Uterus (tissue), 4 donors: ENCODE data around the gene POP5. TPM values are rescaled to one million over a fixed set of nuclear protein-coding genes. Genes with fewer than 3 reads are reported as not detected.

ENCODE experiments used
- DNase-seq, 2 donors: peaks; one replicate each; pipeline ENCODE4 v3.0.0-alpha.2; 2019 to 2020
- H3K27ac ChIP-seq, 2 donors: fragments of 200-600 bp; sonication (generic); 1 replicate in 1 of 2; 2 replicates in 1 of 2; pipeline ENCODE4 v1.5.1; 2016 to 2018
- H3K27me3 ChIP-seq, 2 donors: fragments of 200-600 bp; sonication (generic); one replicate each; pipeline ENCODE4 v1.5.1; 2018 to 2019; ENCODE audit warnings: control low read depth in 1 of 2
- H3K36me3 ChIP-seq, 2 donors: fragments of 200-600 bp; sonication (generic); one replicate each; pipeline ENCODE4 v1.5.1; 2019; ENCODE audit warnings: control low read depth in 1 of 2
- H3K4me1 ChIP-seq, 2 donors: fragments of 200-600 bp; sonication (generic); one replicate each; pipeline ENCODE4 v1.5.1; 2018 to 2019; ENCODE audit warnings: control low read depth in 1 of 2
- H3K4me3 ChIP-seq, 2 donors: fragments of 200-600 bp; sonication (generic); 1 replicate in 1 of 2; 2 replicates in 1 of 2; pipeline ENCODE4 v1.5.1; 2018 to 2019; ENCODE audit warnings: mild to moderate bottlenecking in 1 of 2
- H3K9me3 ChIP-seq, 2 donors: fragments of 200-600 bp; sonication (generic); one replicate each; pipeline ENCODE4 v1.5.1; 2019; ENCODE audit warnings: control low read depth in 1 of 2
- CTCF ChIP-seq, 4 experiments: fragments of 200-600 bp in 2 of 4; fragments of 450-650 bp in 2 of 4; sonication (generic) in 2 of 4; IDR thresholded peaks; one replicate each; pipeline ENCODE4 v1.5.1; 2016 to 2019; ENCODE audit warnings: antibody characterized with exemption in 4 of 4, mild to moderate bottlenecking in 2 of 4, moderate library complexity in 1 of 4
- POLR2A ChIP-seq, 2 donors: fragments of 450-650 bp; IDR thresholded peaks; one replicate each; pipeline ENCODE4 v1.6.1; 2016; ENCODE audit warnings: antibody characterized with exemption in 2 of 2, mild to moderate bottlenecking in 1 of 2, moderate library complexity in 1 of 2
- intact Hi-C: fragments of 100-400 bp; cut with DNase I; formaldehyde crosslinking; loops from one replicate; pipeline ENCODE4 v1.15.1; 2023; ENCODE audit warnings: low total_unique reads
- total RNA-seq, 4 donors: library from RNA; depleted of rRNA in 3 of 4; stranded (reverse); fragments of >200 nt in 3 of 4; gene quantifications; one replicate each; pipeline versions ENCODE4 v1.1.0 to v1.2.4, GENCODE V29; 2014 to 2023
- donor health status: DM: yes; HTN: yes; CAD: no.

The POP5 gene
- total RNA-seq, 4 donors from 2014 or later = 0.59 to 32.2 (median 18.0) TPM

GRCh38 chr12:120529641-120530417 lies 51.4 kb downstream of the POP5 start:
- no peak for DNase-seq
- peak overlapping the region; percentile 54 to 83 for H3K4me3 ChIP-seq
- intact Hi-C loops = no loop called here
- H3K9me3 ChIP-seq = no peaks in the 10 kb centered on the region
- H3K27me3 ChIP-seq = no peaks in the 10 kb centered on the region
- no peak for TF ChIP-seq POLR2A (IDR thresholded peaks at IDR 0.05)
- TF ChIP-seq CTCF (IDR thresholded peaks at IDR 0.05) = no peak
- peak overlapping the region; percentile 88 to 98 for H3K27ac ChIP-seq
- H3K4me1 ChIP-seq = no peaks in the 10 kb centered on the region
- no peaks in the 10 kb centered on the region for H3K36me3 ChIP-seq

- H3K27me3 ChIP-seq = no peaks in the 10 kb centered on the region
- H3K9me3 ChIP-seq = no peaks in the 10 kb centered on the region
- peak; percentile 88 to 90 for DNase-seq
- intact Hi-C loops = no loop called here
- TF ChIP-seq POLR2A (IDR thresholded peaks at IDR 0.05) (peak; percentile 20 to 45), CTCF (IDR thresholded peaks at IDR 0.05) (peak in 1 of 4 experiments; percentile 9)
- H3K27ac ChIP-seq = peak within 1 kb of the TSS; percentile 88 to 98
- peak within 1 kb of the TSS; percentile 54 to 83 for H3K4me3 ChIP-seq
- H3K4me1 ChIP-seq = no peaks in the 10 kb centered on the region
- no peaks in the 10 kb centered on the region for H3K36me3 ChIP-seq
These were observed 52.2 kb downstream of the POP5 start, which contains the start of gene COQ5 for GRCh38 chr12:120528861-120529525. TSS of gene COQ5 (minus strand) at chr12:120529158. CDS start at chr12:120529141, 17 bp downstream.

Other genes starting within 250 kb of the POP5 start
- 10 to 100 TPM in 1 of 4 donors, 1 to 10 TPM in 1, under 1 TPM in 1, not detected in 1; 0.29 to 12.0 (median 2.9) TPM for gene MSI1, start 212.2 kb downstream of the POP5 start, total RNA-seq
- 100 to 1,000 TPM; 196 to 524 (median 201) TPM for gene COX6A1, start 143.3 kb downstream of the POP5 start, total RNA-seq
- gene TRIAP1, start 135.0 kb downstream of the POP5 start, total RNA-seq = 10 to 100 TPM in 2 of 4 donors, 1 to 10 TPM in 2; 1.2 to 16.8 (median 8.0) TPM
- 10 to 100 TPM; 11.8 to 31.9 (median 18.3) TPM for gene GATC, start 135.0 kb downstream of the POP5 start, total RNA-seq
- 100 to 1,000 TPM in 2 of 4 donors, 10 to 100 TPM in 2; 10.5 to 150 (median 91.1) TPM for gene SRSF9, start 111.7 kb downstream of the POP5 start, total RNA-seq
- gene DYNLL1, start 85.3 kb downstream of the POP5 start, total RNA-seq = 100 to 1,000 TPM; 239 to 457 (median 291) TPM
- 100 to 1,000 TPM in 1 of 4 donors, 10 to 100 TPM in 3; 18.5 to 117 (median 25.9) TPM for gene COQ5, start 52.2 kb downstream of the POP5 start, total RNA-seq
- gene RNF10, start 47.0 kb downstream of the POP5 start, total RNA-seq = 100 to 1,000 TPM in 2 of 4 donors, 10 to 100 TPM in 2; 53.8 to 169 (median 103) TPM
- gene CABP1, start 59.2 kb upstream of the POP5 start, total RNA-seq = 1 to 10 TPM in 2 of 4 donors, under 1 TPM in 1, not detected in 1; 0.51 to 6.4 (median 2.1) TPM
- gene MLEC, start 105.7 kb upstream of the POP5 start, total RNA-seq = 100 to 1,000 TPM in 1 of 4 donors, 10 to 100 TPM in 3; 15.6 to 108 (median 53.5) TPM
- gene UNC119B, start 129.1 kb upstream of the POP5 start, total RNA-seq = 10 to 100 TPM; 13.8 to 44.8 (median 32.1) TPM
- 10 to 100 TPM in 3 of 4 donors, 1 to 10 TPM in 1; 1.2 to 46.1 (median 13.9) TPM for gene ACADS, start 144.4 kb upstream of the POP5 start, total RNA-seq